ENCODE results near the gene TRAK2.

The TRAK2 gene

GRCh38 chr2:201347138-201347537 lies 104.1 kb downstream of the TRAK2 start:
- FAIRE-seq (no peak), DNase-seq (ENCODE audit: insufficient read length, low spot score) (no peak)
- no peak for TF ChIP-seq CTCF (IDR thresholded peaks at IDR 0.05; ENCODE audit: insufficient read depth, missing control alignments)

GRCh38 chr2:201345625-201346213 lies 105.5 kb downstream of the TRAK2 start:
- no peak for DNase-seq (ENCODE audit: insufficient read length, low spot score)
- peak; percentile 41 for FAIRE-seq
- no peak for TF ChIP-seq CTCF (IDR thresholded peaks at IDR 0.05; ENCODE audit: insufficient read depth, missing control alignments)

- TF ChIP-seq CTCF (IDR thresholded peaks at IDR 0.05; ENCODE audit: insufficient read depth, missing control alignments): no peak
- FAIRE-seq: no peak
- DNase-seq (ENCODE audit: insufficient read length, low spot score): no peak
These were observed 106.4 kb downstream of the TRAK2 start for GRCh38 chr2:201344663-201345366.

- TF ChIP-seq CTCF (IDR thresholded peaks at IDR 0.05; ENCODE audit: insufficient read depth, missing control alignments): no peak
- DNase-seq (ENCODE audit: insufficient read length, low spot score): no peak
- no peak for FAIRE-seq
These were observed 107.7 kb downstream of the TRAK2 start for GRCh38 chr2:201343559-201343958.

GRCh38 chr2:201342923-201343322 lies 108.3 kb downstream of the TRAK2 start:
- DNase-seq (ENCODE audit: insufficient read length, low spot score) (no peak), FAIRE-seq (no peak)
- no peak for TF ChIP-seq CTCF (IDR thresholded peaks at IDR 0.05; ENCODE audit: insufficient read depth, missing control alignments)

GRCh38 chr2:201329409-201329808 lies 121.8 kb downstream of the TRAK2 start:
- FAIRE-seq: no peak
- TF ChIP-seq CTCF (IDR thresholded peaks at IDR 0.05; ENCODE audit: insufficient read depth, missing control alignments): no peak

GRCh38 chr2:201327678-201328077 lies 123.6 kb downstream of the TRAK2 start:
- no peak for TF ChIP-seq CTCF (IDR thresholded peaks at IDR 0.05; ENCODE audit: insufficient read depth, missing control alignments)
- FAIRE-seq (no peak), DNase-seq (ENCODE audit: insufficient read length, low spot score) (no peak)

More at GRCh38 chr2:201329409-201329808, 121.8 kb downstream of the TRAK2 start:
- DNase-seq (ENCODE audit: insufficient read length, low spot score): no peak

Data from D721Med (cell line).